HG02870 (cell line): ENCODE results near the gene TMCC2.
"Not testable (repeated sequence)": the region's sequence is repeated elsewhere in the genome, so short reads cannot be mapped to it uniquely, and the experiment has no call there.

Source experiments
- ATAC-seq: cut with Tn5 transposase; IDR thresholded peaks from one replicate; pipeline ENCODE4 v1.9.1; 2021; ENCODE audit warnings: mild to moderate bottlenecking, moderate library complexity; ENCODE audit not compliant: unreplicated experiment

TMCC2 gene

DNA sequence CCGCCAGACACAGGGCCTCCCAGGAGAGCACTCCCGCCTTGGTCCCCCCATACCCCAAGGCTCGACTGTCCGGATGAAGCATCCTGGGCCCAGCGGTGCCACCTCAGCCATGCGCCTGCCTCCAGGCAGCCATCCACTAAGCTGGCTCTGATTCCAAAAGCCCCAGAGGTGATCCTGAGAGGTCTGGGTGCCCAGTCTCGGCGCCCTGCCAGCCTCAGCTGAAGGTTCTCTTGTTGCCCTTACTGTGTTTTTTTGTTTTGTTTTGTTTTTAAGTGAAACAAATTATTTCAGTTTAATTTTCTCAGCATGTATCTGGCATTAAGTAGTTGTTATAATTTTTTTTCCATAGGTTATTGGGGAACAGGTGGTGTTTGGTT lies 48.9 kb downstream of the TMCC2 start:
- no peak for ATAC-seq

DNA sequence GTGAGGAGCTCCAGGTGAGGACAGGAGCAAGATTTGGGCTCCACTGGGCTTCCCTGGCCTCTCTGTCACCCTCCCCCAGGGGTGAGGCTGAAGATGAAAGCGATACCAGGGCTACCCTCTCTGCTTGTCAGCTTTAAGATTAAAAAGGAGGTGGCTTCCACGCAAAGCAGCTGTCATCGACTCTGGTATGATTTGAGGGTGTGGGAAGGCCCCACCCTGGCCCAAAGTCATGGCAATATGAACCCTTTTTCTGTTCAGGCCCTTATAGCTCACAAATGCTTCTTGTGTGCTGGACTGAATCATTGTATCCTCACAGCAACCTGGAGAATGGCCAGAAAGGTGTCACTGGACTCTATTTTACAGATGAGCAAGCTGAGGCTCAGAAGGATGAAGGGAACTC lies 52.2 kb downstream of the TMCC2 start:
- no peak for ATAC-seq

DNA sequence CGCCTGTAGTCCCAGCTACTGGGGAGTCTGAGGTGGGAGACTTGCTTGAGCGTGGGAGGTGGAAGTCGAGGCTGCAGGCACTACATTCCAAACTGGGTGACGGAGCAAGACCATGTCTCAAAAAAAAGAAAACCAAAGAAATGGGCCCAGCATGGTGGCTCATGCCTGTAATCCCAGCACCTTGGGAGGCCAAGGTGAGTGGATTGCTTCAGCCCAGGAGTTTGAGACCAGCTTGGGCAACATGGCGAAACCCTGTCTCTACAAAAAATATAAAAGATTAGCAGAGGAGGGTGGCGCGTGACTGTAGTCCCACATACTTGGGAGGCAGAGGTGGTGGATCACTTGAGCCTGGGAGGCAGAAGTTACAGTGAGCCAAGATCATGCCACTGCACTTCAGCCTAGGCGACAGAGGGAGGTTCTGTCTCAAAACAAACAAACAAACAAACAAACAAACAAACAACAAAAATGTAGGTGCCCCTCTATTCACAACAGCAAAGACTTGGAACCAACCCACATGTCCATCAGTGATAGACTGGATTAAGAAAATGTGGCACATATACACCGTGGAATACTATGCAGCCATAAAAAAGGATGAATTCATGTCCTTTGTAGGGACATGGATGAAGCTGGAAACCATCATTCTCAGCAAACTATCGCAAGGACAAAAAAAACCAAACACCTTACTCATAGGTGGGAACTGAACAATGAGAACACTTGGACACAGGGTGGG lies 53.1 kb downstream of the TMCC2 start:
- ATAC-seq: not testable (repeated sequence)

DNA sequence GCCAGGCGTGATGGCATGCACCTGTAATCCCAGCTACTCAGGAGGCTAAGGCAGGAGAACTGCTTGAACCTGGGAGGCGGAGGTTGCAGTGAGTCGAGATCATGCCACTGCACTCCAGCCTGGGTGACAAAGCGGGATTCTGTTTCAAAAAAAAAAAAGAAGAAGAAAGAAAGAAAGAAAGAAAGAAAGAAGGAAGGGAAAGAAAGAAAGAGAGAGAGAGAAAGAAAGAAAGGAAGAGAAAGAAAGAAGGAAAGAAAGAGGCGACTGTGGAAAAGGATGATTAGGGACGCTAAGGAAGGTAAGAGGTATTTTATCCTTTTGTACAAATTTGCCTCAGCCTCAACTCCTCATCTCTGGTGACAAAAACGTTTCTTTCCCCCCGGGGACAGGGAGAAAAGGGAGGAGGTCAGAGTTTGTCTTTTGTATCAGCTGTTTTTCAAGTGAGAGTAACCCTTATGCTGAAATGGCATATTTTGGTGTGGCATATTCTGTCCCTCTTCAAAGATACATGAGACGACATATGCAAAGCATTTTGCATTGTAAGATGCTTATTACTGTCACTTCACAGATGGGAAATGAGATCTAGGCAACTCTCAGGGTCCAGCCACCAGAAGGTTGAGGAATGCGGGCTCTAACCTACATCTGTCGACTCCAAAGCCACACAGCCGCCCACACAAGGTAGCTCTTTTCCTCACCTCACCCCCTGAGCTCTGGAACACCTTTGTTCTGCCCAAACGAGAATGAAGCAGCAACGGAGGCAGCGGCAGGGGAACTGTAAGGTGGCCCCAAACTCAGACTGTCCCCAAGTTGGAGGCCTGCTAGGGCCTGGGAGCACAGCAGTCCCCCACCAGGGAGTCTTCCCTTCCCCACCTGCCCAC lies 55.8 kb downstream of the TMCC2 start:
- ATAC-seq: no peak

DNA sequence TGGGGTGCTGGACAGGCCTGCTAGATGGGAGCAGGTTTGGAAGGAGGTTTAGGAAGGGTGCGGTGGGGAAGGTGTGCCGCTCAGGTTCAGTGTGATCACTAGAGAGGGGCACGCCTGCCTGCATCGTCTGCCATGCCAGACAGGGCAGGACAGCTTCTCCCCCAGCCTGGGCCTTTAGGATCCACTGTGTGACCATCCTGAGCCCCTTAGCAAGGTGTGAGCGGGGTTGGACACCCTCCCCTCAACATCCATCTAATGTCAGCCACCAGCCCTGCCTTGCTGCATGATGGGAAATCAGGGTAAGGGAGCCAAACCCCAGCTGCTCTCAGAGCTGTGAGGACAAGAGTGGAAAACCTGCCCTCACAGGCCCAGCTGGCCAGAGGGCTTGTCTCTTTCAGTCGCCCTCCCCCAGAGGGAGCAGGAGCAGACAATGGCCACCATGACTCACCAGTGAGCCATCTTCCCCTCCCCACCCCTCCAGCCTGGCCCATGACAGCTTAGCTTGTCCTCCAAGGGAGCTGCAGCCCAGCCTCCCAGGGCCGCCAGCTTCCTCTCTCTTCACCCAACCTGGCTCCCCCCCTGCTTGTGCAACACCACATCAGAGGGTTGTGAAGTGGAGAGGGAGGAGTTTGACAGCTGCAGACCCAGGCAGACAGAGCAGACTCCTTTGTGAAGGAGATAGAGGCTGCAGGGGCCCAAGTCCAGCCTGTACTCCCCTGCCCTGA lies 56.8 kb downstream of the TMCC2 start:
- ATAC-seq: no peak

DNA sequence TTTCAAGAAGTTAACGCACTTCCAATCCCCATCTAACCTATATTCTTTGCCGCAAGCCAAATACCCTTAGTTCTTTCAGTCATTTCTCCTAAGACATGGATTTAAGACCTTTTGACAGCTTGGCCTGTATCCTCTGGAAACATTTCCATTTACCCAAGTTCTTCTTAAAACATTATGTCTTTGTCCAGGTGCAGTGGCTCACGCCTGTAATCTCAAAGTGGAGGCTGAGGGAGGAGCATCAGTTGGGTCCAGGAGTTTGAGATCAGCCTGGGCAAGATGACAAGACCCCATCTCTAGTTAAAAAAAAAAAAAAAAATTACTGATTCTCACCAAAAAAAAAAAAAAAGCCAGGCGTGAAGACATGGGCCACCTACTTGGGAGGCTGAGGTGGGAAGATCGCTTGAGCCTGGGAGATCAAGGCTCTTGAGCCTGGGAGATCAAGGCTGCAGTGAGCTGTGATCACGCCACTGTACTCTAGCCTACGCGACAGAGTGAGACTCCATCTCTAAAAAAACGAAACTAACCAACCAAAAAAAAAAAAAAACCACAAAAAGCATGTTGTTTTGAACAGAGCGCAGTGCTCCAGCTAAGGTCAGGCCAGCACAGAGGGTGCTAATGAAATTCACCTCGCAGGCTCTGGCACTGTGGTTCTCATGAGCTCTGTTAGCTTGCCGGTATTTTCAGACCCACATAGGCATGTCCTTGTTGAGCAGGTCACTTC lies 57.8 kb downstream of the TMCC2 start:
- no peak for ATAC-seq

DNA sequence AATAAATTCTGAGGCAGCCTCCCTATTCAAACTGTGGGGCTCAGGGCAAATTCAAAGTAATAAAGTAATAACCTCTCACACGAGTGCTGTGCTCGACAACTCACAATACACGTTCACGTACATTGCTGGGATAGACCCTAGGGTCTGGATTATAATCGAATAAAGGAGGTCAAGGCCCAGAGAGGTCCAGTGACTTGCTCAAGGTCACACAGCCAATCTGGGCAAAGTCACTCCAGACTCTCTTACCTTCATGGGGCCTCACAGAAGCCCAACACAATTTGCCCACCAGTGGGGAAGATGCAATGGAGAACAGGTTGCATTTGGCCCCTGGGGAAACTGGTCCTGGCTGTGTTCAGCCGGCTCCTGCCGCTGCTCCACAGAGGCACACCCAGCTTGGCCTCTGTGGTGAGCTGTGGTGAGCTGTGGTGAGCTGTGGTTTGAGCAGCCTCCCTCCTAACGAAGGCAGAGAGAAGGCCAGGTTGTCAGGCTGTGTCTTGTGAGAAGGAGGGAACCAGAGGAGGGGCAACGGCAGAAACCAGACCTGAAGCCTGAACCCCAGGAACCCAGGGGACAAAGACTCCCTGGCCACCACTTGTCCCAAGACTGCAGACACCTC lies 58.7 kb downstream of the TMCC2 start:
- no peak for ATAC-seq

DNA sequence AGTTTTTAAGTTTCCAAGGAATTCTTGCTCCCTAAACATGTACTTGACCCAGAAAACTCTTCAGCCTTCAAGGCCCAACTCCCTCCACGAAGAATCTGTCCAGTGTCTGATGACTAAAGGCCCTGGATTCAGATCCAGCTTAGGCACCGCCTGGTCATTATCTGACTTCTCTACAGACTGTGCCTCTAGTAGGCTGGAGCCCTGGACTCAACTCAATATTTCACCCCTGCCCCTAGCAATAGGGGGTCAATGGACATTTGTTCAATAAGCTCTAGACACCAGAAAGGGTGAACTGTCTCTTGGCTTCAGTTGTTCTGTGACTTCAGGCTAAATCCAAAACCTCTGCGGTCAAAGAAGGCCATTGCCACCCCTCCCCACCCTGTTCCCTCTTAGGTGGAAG lies 59.3 kb downstream of the TMCC2 start:
- ATAC-seq: no peak

DNA sequence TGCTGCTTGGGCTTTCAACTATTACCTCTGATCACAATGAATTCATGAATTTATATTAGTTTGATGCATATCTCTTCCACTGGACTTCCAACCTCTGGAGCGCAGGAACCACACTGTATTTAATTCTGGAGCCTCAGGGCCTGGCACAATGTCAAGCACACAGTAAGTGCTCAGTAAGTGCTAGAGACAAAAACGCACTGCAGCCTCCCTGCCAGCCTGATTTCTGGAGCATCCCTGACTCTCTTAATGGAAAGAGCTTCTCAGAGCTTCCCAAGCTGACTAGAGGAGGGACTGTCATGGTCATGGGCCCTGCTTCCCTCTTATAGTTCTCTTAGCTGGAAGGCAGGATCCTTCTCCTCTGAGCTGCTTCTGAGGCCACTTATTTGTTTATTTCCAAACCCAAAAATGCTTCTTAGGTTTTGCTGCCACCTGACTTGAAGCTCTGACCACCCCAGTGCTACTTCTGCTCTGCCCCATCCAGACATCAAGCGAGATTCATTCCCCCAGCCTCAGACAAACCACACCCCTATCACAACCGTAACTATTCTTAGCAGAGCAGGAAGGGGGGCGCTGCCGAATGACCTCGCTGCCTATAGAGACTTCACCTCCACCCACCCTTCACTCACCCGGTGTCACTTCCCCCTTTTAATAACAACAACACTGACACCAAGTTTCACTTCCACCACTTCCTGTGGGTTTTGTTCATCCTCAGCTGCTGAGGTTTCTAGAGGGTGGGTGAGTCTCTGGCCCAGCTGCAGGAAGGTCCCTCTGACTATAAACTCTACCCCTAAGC lies 60.2 kb downstream of the TMCC2 start:
- ATAC-seq: peak; percentile 69

DNA sequence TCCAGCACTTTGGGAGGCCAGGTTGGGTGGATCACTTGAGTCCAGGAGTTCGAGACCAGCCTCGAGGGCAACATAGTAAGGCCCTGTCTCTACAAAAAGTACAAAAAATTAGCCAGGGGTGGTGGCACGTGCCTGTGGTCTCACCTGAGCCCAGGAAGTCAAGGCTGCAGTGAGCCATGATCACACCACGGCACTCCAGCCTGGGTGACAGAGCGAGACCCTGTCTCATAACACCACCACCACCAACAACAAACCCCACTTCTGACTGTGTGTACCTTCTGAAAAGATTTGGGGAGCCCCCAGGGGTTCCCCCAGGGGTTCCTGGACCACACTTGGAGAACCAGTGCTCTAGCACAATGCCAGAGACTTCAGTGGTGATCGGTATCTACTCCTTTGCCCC lies 63.9 kb downstream of the TMCC2 start:
- ATAC-seq: no peak

DNA sequence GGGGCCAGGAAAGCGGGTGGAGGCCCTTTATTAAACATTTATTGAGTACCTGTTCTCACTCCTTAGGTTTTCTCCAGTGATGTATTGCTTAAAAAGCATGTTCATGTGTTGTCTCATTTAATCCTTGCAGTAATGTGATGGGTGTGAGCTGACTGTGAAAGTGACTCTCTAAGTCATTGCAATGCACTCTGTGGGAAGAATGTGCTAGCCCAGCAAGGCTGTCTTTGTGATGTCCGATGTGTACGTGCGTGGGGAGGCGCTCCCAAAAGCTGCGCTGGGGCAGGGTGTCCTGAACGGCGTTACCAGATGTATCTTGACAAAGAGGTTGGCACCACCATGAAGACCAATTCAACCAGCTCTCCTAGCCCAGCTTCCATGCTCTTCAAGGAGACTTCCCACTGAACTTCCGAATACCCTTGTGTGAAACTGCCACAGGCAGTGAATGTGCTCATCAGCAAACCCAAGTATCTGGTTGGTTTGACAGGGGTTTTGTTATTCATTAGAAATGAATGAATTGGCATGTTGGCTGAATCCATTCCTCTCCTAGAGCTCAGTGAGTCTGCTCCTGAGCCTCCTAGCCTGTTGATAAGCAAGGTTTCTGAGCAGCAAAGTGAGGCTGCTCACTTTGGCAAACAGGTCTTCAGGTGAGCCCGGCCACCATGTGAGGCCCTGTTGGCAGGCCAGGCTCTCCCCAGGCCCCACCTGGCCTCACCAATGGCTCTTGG lies 65.8 kb downstream of the TMCC2 start:
- no peak for ATAC-seq

DNA sequence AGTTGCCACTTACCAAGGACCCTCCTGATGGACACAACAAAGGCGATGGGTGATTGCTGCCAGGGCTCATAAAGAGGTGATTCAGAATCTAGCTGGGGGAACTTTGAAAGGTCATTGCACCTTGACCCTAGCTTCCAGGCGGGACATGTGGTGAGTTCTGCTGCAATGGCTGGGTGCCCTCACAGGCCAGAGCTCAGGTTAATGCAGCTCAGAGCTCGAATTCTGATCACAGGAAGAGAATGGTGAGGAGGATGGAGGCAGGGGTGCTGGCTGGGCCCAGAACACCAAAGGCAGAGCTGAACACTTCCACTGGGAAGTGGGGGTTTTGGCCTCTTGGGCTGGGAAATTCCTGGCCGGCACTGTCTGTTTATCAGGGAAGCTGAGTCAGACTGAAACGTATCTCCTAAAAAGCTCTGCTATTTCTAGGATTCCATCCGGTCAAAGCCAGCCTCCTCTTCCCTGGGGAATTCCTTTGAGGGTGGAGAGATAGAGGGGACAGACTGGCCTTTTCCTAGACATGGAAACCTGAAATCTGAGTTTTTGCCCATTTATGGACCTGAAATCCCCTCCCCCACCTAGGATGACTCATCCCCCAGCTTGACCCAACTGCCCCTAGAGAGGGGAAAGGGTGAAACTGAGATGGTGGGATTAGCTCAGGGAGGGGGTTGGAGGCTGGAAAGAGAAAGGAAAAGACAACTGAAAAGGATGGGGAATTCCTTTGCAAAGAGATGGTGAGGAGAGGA lies 66.6 kb downstream of the TMCC2 start:
- ATAC-seq: no peak

DNA sequence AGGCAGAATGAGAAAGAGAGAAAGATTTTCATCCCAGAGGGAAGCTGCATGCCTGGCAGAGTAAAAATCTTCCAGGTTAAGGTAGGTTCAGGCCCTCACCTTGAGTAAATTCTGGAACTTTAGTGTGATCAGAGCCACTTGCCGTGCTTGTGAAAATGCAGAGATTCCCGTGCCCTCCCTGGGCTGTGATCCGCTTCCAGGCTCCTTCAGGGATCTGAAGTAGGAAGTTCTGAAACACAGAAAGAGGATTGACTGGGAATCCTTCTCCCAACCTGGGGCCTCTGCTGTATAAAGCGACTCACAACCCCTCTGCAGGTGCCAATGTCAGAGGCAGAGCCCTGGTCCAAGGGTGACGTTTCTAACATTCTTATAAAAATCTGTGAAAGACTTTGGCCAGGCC lies 67.2 kb downstream of the TMCC2 start:
- no peak for ATAC-seq

DNA sequence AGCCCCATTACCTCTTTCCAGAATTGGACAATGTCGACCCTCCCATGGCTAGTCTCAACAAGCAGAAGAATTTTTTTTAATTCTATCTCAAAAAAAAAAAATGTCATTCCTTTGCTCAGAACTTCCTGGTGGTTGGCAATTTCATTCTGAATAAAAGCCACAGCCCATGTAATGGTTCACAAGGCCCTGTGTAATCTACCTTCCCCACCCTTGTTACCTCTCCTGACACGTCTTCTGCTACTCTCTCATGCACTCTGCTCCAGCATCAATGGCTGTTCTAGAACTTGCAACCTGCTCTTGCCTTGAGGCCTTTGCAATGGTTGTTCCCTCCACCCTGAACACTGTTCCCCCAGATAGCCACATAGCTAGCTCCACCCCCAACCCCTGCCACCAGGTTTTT lies 68.4 kb downstream of the TMCC2 start:
- ATAC-seq: no peak

DNA sequence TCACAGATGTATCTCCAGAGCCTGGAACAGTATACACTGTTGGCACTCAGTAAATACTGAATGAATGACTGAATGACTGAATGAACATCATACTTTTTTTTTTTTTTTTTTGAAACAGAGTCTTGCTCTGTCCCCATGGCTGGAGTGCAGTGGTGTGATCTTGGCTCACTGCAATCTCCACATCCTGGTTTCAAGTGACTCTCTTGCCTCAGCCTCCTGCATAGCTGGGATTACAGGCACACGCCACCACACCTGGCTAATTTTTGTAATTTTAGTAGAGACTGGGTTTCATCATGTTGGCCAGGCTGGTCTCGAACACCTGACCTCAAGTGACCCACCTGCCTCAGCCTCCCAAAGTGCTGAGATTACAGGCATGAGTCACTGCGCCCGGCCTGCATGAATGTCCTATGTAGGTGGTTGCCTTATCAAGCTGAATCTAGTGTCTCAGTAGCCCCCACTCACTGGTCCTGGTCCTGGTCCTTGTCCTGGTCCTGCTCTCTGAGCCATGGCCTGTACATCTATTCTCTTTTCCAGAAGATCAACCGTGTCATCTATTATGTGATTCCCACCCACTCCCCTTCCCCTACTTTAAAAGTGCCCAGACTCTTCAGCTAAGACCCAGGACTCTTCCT lies 69.9 kb downstream of the TMCC2 start:
- not testable (repeated sequence) for ATAC-seq

DNA sequence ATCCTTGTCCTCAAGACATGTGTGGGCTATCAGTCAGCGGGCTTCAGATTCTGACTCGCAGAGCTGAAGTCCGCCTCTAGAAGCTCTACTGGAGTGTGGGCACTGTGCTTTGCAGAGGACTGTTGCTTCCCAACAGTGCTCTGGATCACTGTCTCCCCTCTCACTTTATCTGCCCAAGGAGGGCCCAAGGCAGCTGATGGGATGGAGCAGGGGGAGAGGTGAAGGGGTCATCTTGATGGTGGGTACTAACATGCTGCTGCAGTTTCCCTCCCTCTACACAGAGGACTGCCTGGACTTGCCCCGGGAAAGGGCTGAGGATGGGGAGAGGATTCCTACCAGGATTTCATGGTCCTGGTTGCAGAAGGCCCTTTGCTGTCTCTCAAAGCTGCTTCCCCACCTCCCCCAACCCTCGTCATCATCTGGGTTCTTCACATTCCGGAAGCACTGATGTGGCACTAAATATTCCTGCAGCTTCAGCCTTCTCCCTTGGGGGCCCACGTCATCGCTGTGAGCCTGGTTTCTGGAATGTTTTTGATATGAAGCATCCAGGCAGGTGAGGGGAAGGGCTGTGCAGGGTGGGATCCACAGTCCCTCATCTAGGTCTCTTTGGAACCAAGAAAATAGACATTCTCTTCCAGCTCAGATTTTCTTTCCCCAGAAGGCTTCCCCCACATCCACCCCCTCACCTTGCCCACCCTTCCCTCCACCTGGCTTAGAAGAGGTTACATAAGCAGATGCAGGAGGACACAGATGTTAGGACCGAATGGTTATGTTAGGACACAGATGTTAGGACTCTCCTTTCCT lies 70.6 kb downstream of the TMCC2 start:
- no peak for ATAC-seq

DNA sequence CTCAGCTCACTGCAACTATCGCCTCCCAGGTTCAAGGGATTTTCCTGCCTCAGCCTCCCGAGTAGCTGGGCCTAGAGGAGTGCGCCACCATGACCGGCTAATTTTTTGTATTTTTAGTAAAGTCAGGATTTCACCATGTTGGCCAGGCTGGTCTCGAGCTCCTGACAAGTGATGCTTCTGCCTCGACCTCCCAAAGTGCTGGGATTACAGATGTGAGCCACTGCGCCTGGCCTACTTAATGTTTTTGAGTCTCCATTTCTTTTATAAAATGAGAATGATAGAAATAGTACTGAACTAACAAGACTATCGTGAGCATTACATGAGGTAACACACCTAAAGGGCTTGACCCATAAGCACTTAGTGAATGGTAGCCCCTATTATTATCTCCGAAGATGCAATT lies 72.4 kb downstream of the TMCC2 start:
- no peak for ATAC-seq
